Measurements from ENCODE around the gene GHR.

GRCh38 chr5:42487077-42487476 lies 63.8 kb downstream of the GHR start:
- TF ChIP-seq EP300 (conservative IDR thresholded peaks at IDR 0.05; ENCODE audit: poor library complexity, severe bottlenecking) (no peak), SMC3 (conservative IDR thresholded peaks at IDR 0.05; ENCODE audit: poor library complexity) (no peak), CTCF (IDR thresholded peaks at IDR 0.05; ENCODE audit: poor library complexity, severe bottlenecking) (no peak), EZH2 (IDR thresholded peaks at IDR 0.05; ENCODE audit: borderline replicate concordance, insufficient read depth, low read length, poor library complexity, severe bottlenecking) (no peak), TAF1 (IDR thresholded peaks at IDR 0.05; ENCODE audit: low read depth) (no peak), RAD21 (conservative IDR thresholded peaks at IDR 0.05) (no peak), POLR2AphosphoS5 (IDR thresholded peaks at IDR 0.05) (no peak), MXI1 (conservative IDR thresholded peaks at IDR 0.05; ENCODE audit: poor library complexity, severe bottlenecking) (no peak), REST (IDR thresholded peaks at IDR 0.05; ENCODE audit: borderline replicate concordance) (no peak)

All from neural cell (in vitro differentiated cells).